GM23248 (cell line): ENCODE data around the gene ZSCAN10. TPM values are rescaled to one million over a fixed set of nuclear protein-coding genes. Genes with fewer than 3 reads are reported as not detected.

Source experiments
- DNase-seq: peaks from one replicate; pipeline ENCODE4 v3.0.0-alpha.2; 2015
- H2AFZ ChIP-seq: fragments of 200-600 bp; sonication (generic); 2 replicates; pipeline ENCODE4 v1.6.1; 2016; ENCODE audit warnings: antibody characterized with exemption
- H3F3A ChIP-seq: fragments of 200-600 bp; sonication (generic); 2 replicates; pipeline ENCODE4 v1.6.1; 2016; ENCODE audit warnings: mild to moderate bottlenecking, antibody characterized with exemption, mixed run types; ENCODE audit not compliant: insufficient read depth
- H3K27ac ChIP-seq: fragments of 200-600 bp; sonication (generic); 2 replicates; pipeline ENCODE4 v1.5.1; 2016; ENCODE audit warnings: mild to moderate bottlenecking
- H3K27me3 ChIP-seq: fragments of 200-600 bp; sonication (generic); replicated peaks from 2 replicates; pipeline ENCODE4 v1.6.1; 2016; ENCODE audit warnings: mild to moderate bottlenecking; ENCODE audit not compliant: insufficient read depth
- H3K36me3 ChIP-seq: fragments of 200-600 bp; sonication (generic); 2 replicates; pipeline ENCODE4 v1.6.1; 2016; ENCODE audit warnings: low read depth, mild to moderate bottlenecking
- H3K4me1 ChIP-seq: fragments of 200-600 bp; sonication (generic); 2 replicates; pipeline ENCODE4 v1.6.1; 2016; ENCODE audit warnings: mild to moderate bottlenecking; ENCODE audit not compliant: insufficient read depth
- H3K4me2 ChIP-seq: fragments of 200-600 bp; sonication (generic); one replicate; pipeline ENCODE4 v1.6.1; 2016; ENCODE audit warnings: mild to moderate bottlenecking; ENCODE audit not compliant: unreplicated experiment
- H3K4me3 ChIP-seq: fragments of 200-600 bp; sonication (generic); 2 replicates; pipeline ENCODE4 v1.5.1; 2016; ENCODE audit warnings: mild to moderate bottlenecking
- H3K79me2 ChIP-seq: fragments of 200-600 bp; sonication (generic); 2 replicates; pipeline ENCODE4 v1.6.1; 2016; ENCODE audit warnings: mild to moderate bottlenecking; ENCODE audit not compliant: insufficient read depth
- H3K9ac ChIP-seq: fragments of 200-600 bp; sonication (generic); 2 replicates; pipeline ENCODE4 v1.6.1; 2016; ENCODE audit warnings: mild to moderate bottlenecking
- H3K9me2 ChIP-seq: fragments of 200-600 bp; sonication (generic); 2 replicates; pipeline ENCODE4 v1.6.1; 2016; ENCODE audit warnings: mixed run types, mild to moderate bottlenecking, moderate library complexity; ENCODE audit not compliant: insufficient read depth
- H3K9me3 ChIP-seq: fragments of 200-600 bp; sonication (generic); one replicate; pipeline ENCODE4 v1.6.1; 2017; ENCODE audit warnings: low read depth
- H4K20me1 ChIP-seq: fragments of 200-600 bp; sonication (generic); 2 replicates; pipeline ENCODE4 v1.6.0; 2016; ENCODE audit not compliant: insufficient read depth
- EZH2 ChIP-seq: fragments of 200-600 bp; sonication (generic); IDR thresholded peaks from 2 replicates; pipeline ENCODE4 v1.6.1; 2018; ENCODE audit warnings: antibody characterized with exemption, mild to moderate bottlenecking; ENCODE audit not compliant: insufficient read depth, poor library complexity, severe bottlenecking
- EZH2phosphoT487 ChIP-seq: fragments of 200-600 bp; sonication (generic); IDR thresholded peaks from 2 replicates; pipeline ENCODE4 v1.6.1; 2018; ENCODE audit warnings: antibody characterized with exemption, moderate library complexity, mild to moderate bottlenecking, low read depth; ENCODE audit not compliant: insufficient read depth
- WGBS, 2 experiments: methylation state at CpG; one replicate each; pipeline ENCODE4 v1.1.6; 2015 to 2017; ENCODE audit warnings: low lambda C conversion rate in 2 of 2, low coverage in 1 of 2; ENCODE audit errors: missing lambda C conversion rate in 2 of 2; 5-methylcytosine and 5-hydroxymethylcytosine counted together
- in situ Hi-C: fragments of 300-500 bp; cut with MboI; formaldehyde crosslinking; loops from 2 replicates; pipeline ENCODE4 v1.15.0; 2020
- polyA plus RNA-seq: library from polyadenylated mRNA; unstranded; fragments of >200 nt; fragmentation: Nextera tagmentation; extraction: Ambion mirVana; gene quantifications from 2 replicates; pipeline ENCODE4 v1.2.1, GENCODE V29; 2016
- total RNA-seq: library from RNA; depleted of rRNA; stranded (reverse); fragments of >200 nt; shearing (Covaris generic); gene quantifications from 2 replicates; pipeline ENCODE4 v1.2.3, GENCODE V29; 2014

ZSCAN10 gene
- total and polyA plus RNA-seq, 2 experiments from 2014 or later, result 0.08 TPM; not detected in 1

GRCh38 chr16:3087243-3088235 is 11.6 kb downstream of the ZSCAN10 start:
- in situ Hi-C loops, result no loop called here
- 59 to 62% methylated on average over 18 of the region's 18 CpGs for WGBS, 2 experiments

GRCh38 chr16:3086596-3087242 is 12.4 kb downstream of the ZSCAN10 start:
- H3K4me2 ChIP-seq, result no peak overlapping the region
- H2AFZ ChIP-seq, result no peak overlapping the region
- H3K9ac ChIP-seq, result no peak overlapping the region
- no peaks in the 10 kb centered on the region for H3F3A ChIP-seq
- H4K20me1 ChIP-seq, result no peaks in the 10 kb centered on the region
- DNase-seq, result no peak
- H3K9me2 ChIP-seq, result no peaks in the 10 kb centered on the region
- 76 to 80% methylated on average over 14 of the region's 14 CpGs for WGBS, 2 experiments
- in situ Hi-C loops, result no loop called here
- no peaks in the 10 kb centered on the region for H3K36me3 ChIP-seq
- no peaks in the 10 kb centered on the region for H3K9me3 ChIP-seq
- TF ChIP-seq EZH2 (no peak), EZH2phosphoT487 (no peak)
- H3K4me1 ChIP-seq, result no peaks in the 10 kb centered on the region
- H3K27me3 ChIP-seq, result peaks cover 9% of the 10 kb centered on the region; the same call in 1 of the 2 replicates
- no peak overlapping the region for H3K27ac ChIP-seq
- no peak overlapping the region for H3K4me3 ChIP-seq
- no peaks in the 10 kb centered on the region for H3K79me2 ChIP-seq

More at GRCh38 chr16:3087243-3088235, 11.6 kb downstream of the ZSCAN10 start:
- Histone ChIP-seq H2AFZ (no peak overlapping the region), H4K20me1 (no peaks in the 10 kb centered on the region), H3K4me1 (no peaks in the 10 kb centered on the region), H3K36me3 (no peaks in the 10 kb centered on the region), H3K4me2 (no peak overlapping the region), H3K79me2 (no peaks in the 10 kb centered on the region), H3K9me2 (no peaks in the 10 kb centered on the region), H3K27ac (no peak overlapping the region), H3K9ac (no peak overlapping the region), H3F3A (no peaks in the 10 kb centered on the region), H3K4me3 (no peak overlapping the region), H3K9me3 (no peaks in the 10 kb centered on the region), H3K27me3 (peaks cover 14% of the 10 kb centered on the region; the same call in 1 of the 2 replicates)
- no peak for DNase-seq
- TF ChIP-seq EZH2phosphoT487 (no peak), EZH2 (no peak)

- no peaks in the 10 kb centered on the region for H3F3A ChIP-seq
- no peak overlapping the region for H3K4me2 ChIP-seq
- H3K36me3 ChIP-seq, result no peaks in the 10 kb centered on the region
- H3K9ac ChIP-seq, result no peak overlapping the region
- H3K4me1 ChIP-seq, result no peaks in the 10 kb centered on the region
- TF ChIP-seq EZH2 (no peak), EZH2phosphoT487 (no peak)
- WGBS, 2 experiments, result 80 to 81% methylated on average over 16 to 17 of the region's 17 CpGs
- no peak overlapping the region for H2AFZ ChIP-seq
- H3K4me3 ChIP-seq, result no peak overlapping the region
- H3K9me3 ChIP-seq, result no peaks in the 10 kb centered on the region
- in situ Hi-C loops, result no loop called here
- peaks cover 2% of the 10 kb centered on the region; the same call in 1 of the 2 replicates for H3K27me3 ChIP-seq
- no peak for DNase-seq
- no peak overlapping the region for H3K27ac ChIP-seq
- no peaks in the 10 kb centered on the region for H3K9me2 ChIP-seq
- H4K20me1 ChIP-seq, result no peaks in the 10 kb centered on the region
- no peaks in the 10 kb centered on the region for H3K79me2 ChIP-seq
Observed at GRCh38 chr16:3085868-3086595, 13.1 kb downstream of the ZSCAN10 start.

GRCh38 chr16:3084969-3085670 is 14.0 kb downstream of the ZSCAN10 start:
- Histone ChIP-seq H3K4me3 (no peak overlapping the region), H3K4me1 (no peaks in the 10 kb centered on the region), H3K79me2 (no peaks in the 10 kb centered on the region), H3K9me2 (no peaks in the 10 kb centered on the region), H3F3A (no peaks in the 10 kb centered on the region), H3K27me3 (no peaks in the 10 kb centered on the region; the same call in 1 of the 2 replicates), H3K4me2 (no peak overlapping the region), H4K20me1 (no peaks in the 10 kb centered on the region), H3K9ac (no peak overlapping the region), H3K27ac (no peak overlapping the region), H3K36me3 (no peaks in the 10 kb centered on the region), H3K9me3 (no peaks in the 10 kb centered on the region), H2AFZ (no peak overlapping the region)
- WGBS, 2 experiments, result 66 to 68% methylated on average over 7 of the region's 7 CpGs
- DNase-seq, result no peak
- no peak for TF ChIP-seq EZH2phosphoT487
- TF ChIP-seq EZH2, result no peak
- in situ Hi-C loops, result no loop called here
